K562 (cell line): ENCODE data around the gene GAD1. TPM values are rescaled to one million over a fixed set of nuclear protein-coding genes. Genes with fewer than 3 reads are reported as not detected.
A peak's percentile ranks its signal among the peaks of the same experiment; 100 is the strongest.

Source experiments
- CBFA2T2 ChIP-seq: fragments of 450-650 bp; conservative IDR thresholded peaks from 2 replicates; pipeline ENCODE4 v1.6.1; 2017; ENCODE audit warnings: mild to moderate bottlenecking
- CREBBP ChIP-seq: IDR thresholded peaks from one replicate; pipeline ENCODE4 v1.6.1; 2012; ENCODE audit warnings: low read depth, mild to moderate bottlenecking, control low read depth, inconsistent platforms, low read length
- E2F8 ChIP-seq: fragments of 450-650 bp; IDR thresholded peaks from 2 replicates; pipeline ENCODE4 v1.7.1; 2018; ENCODE audit warnings: mild to moderate bottlenecking, low read depth; ENCODE audit not compliant: partially characterized antibody
- EP300 ChIP-seq: IDR thresholded peaks from 2 replicates; pipeline ENCODE4 v1.6.1; 2012; ENCODE audit warnings: low read length, improper control_type of control experiment
- ESRRB ChIP-seq: fragments of 250-450 bp; sonication (Bioruptor Pico); IDR thresholded peaks from 2 replicates; pipeline ENCODE4 v1.5.0; 2020; ENCODE audit warnings: mild to moderate bottlenecking, moderate library complexity, borderline replicate concordance
- HDGF ChIP-seq: fragments of 450-650 bp; IDR thresholded peaks from 2 replicates; pipeline ENCODE4 v1.6.1; 2016
- HNRNPUL1 ChIP-seq: fragments of 200-400 bp; formaldehyde crosslinking; IDR thresholded peaks from 2 replicates; pipeline ENCODE4 v1.6.1; 2017; ENCODE audit warnings: low read length
- HOMEZ ChIP-seq: fragments of 250-450 bp; sonication (Bioruptor Pico); IDR thresholded peaks from 2 replicates; pipeline ENCODE4 v1.4.0; 2020; ENCODE audit warnings: mild to moderate bottlenecking, moderate library complexity
- KDM2B ChIP-seq: fragments of 250-450 bp; sonication (Bioruptor Pico); IDR thresholded peaks from 2 replicates; pipeline ENCODE4 v1.8.0; 2021; ENCODE audit warnings: mild to moderate bottlenecking, moderate library complexity
- KLF6 ChIP-seq: fragments of 250-450 bp; sonication (Bioruptor Pico); IDR thresholded peaks from 2 replicates; pipeline ENCODE4 v1.4.0; 2020; ENCODE audit warnings: mild to moderate bottlenecking, moderate library complexity, borderline replicate concordance
- MTA2 ChIP-seq: fragments of 450-650 bp; IDR thresholded peaks from 2 replicates; pipeline ENCODE4 v1.6.1; 2016; ENCODE audit warnings: low read depth
- NCOA4 ChIP-seq: fragments of 450-650 bp; IDR thresholded peaks from 2 replicates; pipeline ENCODE4 v1.6.1; 2018; ENCODE audit warnings: mild to moderate bottlenecking; ENCODE audit not compliant: partially characterized antibody
- NFIX ChIP-seq: fragments of 250-450 bp; sonication (Bioruptor Pico); IDR thresholded peaks from 2 replicates; pipeline ENCODE4 v1.4.0; 2020; ENCODE audit warnings: low read depth, mild to moderate bottlenecking, moderate library complexity
- RAD21 ChIP-seq, 2 experiments: fragments of 250-450 bp in 1 of 2; fragments of 450-650 bp in 1 of 2; sonication (Bioruptor Pico) in 1 of 2; formaldehyde crosslinking in 1 of 2; IDR thresholded peaks in 1 of 2; conservative IDR thresholded peaks in 1 of 2; 2 replicates each; pipeline versions ENCODE4 v1.4.0 to v1.8.0; 2020 to 2022; ENCODE audit warnings: mild to moderate bottlenecking in 2 of 2, moderate library complexity in 1 of 2
- SMC3 ChIP-seq: conservative IDR thresholded peaks from 2 replicates; pipeline ENCODE4 v1.6.1; 2011; ENCODE audit warnings: low read depth, low read length, improper control_type of control experiment; ENCODE audit not compliant: insufficient read depth
- SRSF9 ChIP-seq: fragments of 200-400 bp; formaldehyde crosslinking; IDR thresholded peaks from 2 replicates; pipeline ENCODE4 v1.6.1; 2017; ENCODE audit warnings: low read depth, low read length, borderline replicate concordance
- ZBTB33 ChIP-seq: sonication (generic); formaldehyde crosslinking; IDR thresholded peaks from 2 replicates; pipeline ENCODE4 v1.8.1; 2023; ENCODE audit warnings: mild to moderate bottlenecking, missing genetic modification reagents
- ZFX ChIP-seq: sonication (generic); formaldehyde crosslinking; IDR thresholded peaks from 2 replicates; pipeline ENCODE4 v1.8.0; 2022; ENCODE audit warnings: mild to moderate bottlenecking, missing genetic modification reagents, moderate library complexity
- ZNF124 ChIP-seq: sonication (generic); formaldehyde crosslinking; IDR thresholded peaks from 2 replicates; pipeline ENCODE4 v1.8.1; 2022; ENCODE audit warnings: missing genetic modification reagents
- ZNF140 ChIP-seq: fragments of 250-450 bp; sonication (Bioruptor Pico); IDR thresholded peaks from 2 replicates; pipeline ENCODE4 v1.8.0; 2021; ENCODE audit warnings: moderate library complexity, mild to moderate bottlenecking, inconsistent platforms
- ZNF695 ChIP-seq: fragments of 450-650 bp; formaldehyde crosslinking; IDR thresholded peaks from 2 replicates; pipeline ENCODE4 v1.4.0; 2020; ENCODE audit warnings: mild to moderate bottlenecking, moderate library complexity
- polyA plus RNA-seq, 8 experiments: library from polyadenylated mRNA; depleted of rRNA in 4 of 8; stranded (reverse) in 5 of 8; unstranded in 3 of 8; fragments of >200 nt; fragmentation: Nextera tagmentation in 2 of 8; fragmentation: Illumina TruSeq in 1 of 8; extraction: Ambion mirVana in 2 of 8; extraction: Trizol in 1 of 8; gene quantifications; 2 replicates each; pipeline versions ENCODE4 v1.2.1 to v1.2.3, GENCODE V29; 2011 to 2014; ENCODE audit warnings: inconsistent platforms in 1 of 8, missing spikeins in 1 of 8
- total RNA-seq, 7 experiments: library from RNA; depleted of rRNA in 6 of 7; stranded (reverse); fragments of >200 nt in 6 of 7; fragmentation: Illumina TruSeq in 2 of 7; extraction: Trizol in 2 of 7; gene quantifications; 2 replicates each; pipeline versions ENCODE4 v1.2.1 to v1.2.3, GENCODE V29; 2011 to 2021; ENCODE audit warnings: low replicate concordance in 1 of 7

GAD1 gene
- total and polyA plus RNA-seq, 9 of the 15 experiments (the other 6 are each of a cell fraction or from before 2014, with no cell fraction given), result 2.7 to 29.1 (median 15.7) TPM

GRCh38 chr2:170815746-170816503, 762 bp upstream of the GAD1 start (continued):
- peak; percentile 71 for TF ChIP-seq ZFX
- no peak for TF ChIP-seq E2F8
- no peak for TF ChIP-seq CBFA2T2
- TF ChIP-seq HOMEZ (CRISPR knock-in tag), result no peak
- TF ChIP-seq EP300, result no peak
- TF ChIP-seq ESRRB, result no peak
- no peak for TF ChIP-seq HDGF
- no peak for TF ChIP-seq CREBBP
- no peak for TF ChIP-seq HNRNPUL1
- TF ChIP-seq MTA2, result no peak
- TF ChIP-seq KLF6 (CRISPR knock-in tag), result no peak; the same call in 1 of the 2 replicates
- TF ChIP-seq NFIX, result no peak
- TF ChIP-seq KDM2B (CRISPR knock-in tag), result peak; percentile 10; the same call in 1 of the 2 replicates
- no peak for TF ChIP-seq ZNF140 (CRISPR knock-in tag)
- peak; percentile 96 for TF ChIP-seq RAD21 (CRISPR knock-in tag; conservative IDR thresholded peaks at IDR 0.05 in 1 of 2, IDR thresholded peaks at IDR 0.05 in 1 of 2)
- no peak for TF ChIP-seq ZNF124 (CRISPR knock-in tag)
- TF ChIP-seq NCOA4, result no peak
- TF ChIP-seq SRSF9, result no peak
- no peak for TF ChIP-seq ZNF695
- peak; percentile 57 for TF ChIP-seq ZBTB33
- peak; percentile 95 for TF ChIP-seq SMC3
